Mucosa of gallbladder (tissue), 1 donor: Measurements from ENCODE around the gene ARSB. TPM values are rescaled to one million over a fixed set of nuclear protein-coding genes. Genes with fewer than 3 reads are reported as not detected.

Experiments
- DNase-seq: peaks from one replicate; pipeline ENCODE4 v3.0.0-alpha.2; 2020; ENCODE audit warnings: low spot score
- total RNA-seq: library from RNA; stranded (reverse); gene quantifications from one replicate; pipeline ENCODE4 v1.2.1, GENCODE V29; 2021
- donor health status: DM: no; HTN: no; CAD: no.

ARSB gene
- total RNA-seq, 1 donor from 2014 or later, result 13.6 TPM

- no peak for DNase-seq
Observed at GRCh38 chr5:78837836-78838235, 147.3 kb downstream of the ARSB start.

- no peak for DNase-seq
Observed at GRCh38 chr5:78835176-78835575, 149.9 kb downstream of the ARSB start.

- DNase-seq, result no peak
Observed at GRCh38 chr5:78833284-78833683, 151.8 kb downstream of the ARSB start.

- DNase-seq, result no peak
Observed at GRCh38 chr5:78830528-78831046, 154.5 kb downstream of the ARSB start.

- peak; percentile 17 for DNase-seq
Observed at GRCh38 chr5:78829811-78830527, 155.1 kb downstream of the ARSB start.

- DNase-seq, result no peak
Observed at GRCh38 chr5:78827725-78828124, 157.4 kb downstream of the ARSB start.

GRCh38 chr5:78824831-78825281, 160.3 kb downstream of the ARSB start:
- no peak for DNase-seq

- DNase-seq, result no peak
Observed at GRCh38 chr5:78823196-78823595, 161.9 kb downstream of the ARSB start.

GRCh38 chr5:78821536-78822021, 163.5 kb downstream of the ARSB start:
- DNase-seq, result no peak

GRCh38 chr5:78819707-78820106, 165.4 kb downstream of the ARSB start:
- DNase-seq, result no peak

GRCh38 chr5:78819166-78819565, 165.9 kb downstream of the ARSB start:
- DNase-seq, result no peak

GRCh38 chr5:78816143-78816765, 168.9 kb downstream of the ARSB start:
- DNase-seq, result no peak

GRCh38 chr5:78813906-78814530, 171.1 kb downstream of the ARSB start:
- DNase-seq, result no peak

- no peak for DNase-seq
Observed at GRCh38 chr5:78813286-78813685, 171.8 kb downstream of the ARSB start.

- no peak for DNase-seq
Observed at GRCh38 chr5:78811866-78812265, 173.2 kb downstream of the ARSB start.

GRCh38 chr5:78811121-78811817, 173.8 kb downstream of the ARSB start:
- no peak for DNase-seq

- no peak for DNase-seq
Observed at GRCh38 chr5:78810098-78810920, 174.8 kb downstream of the ARSB start.

GRCh38 chr5:78809444-78809843, 175.7 kb downstream of the ARSB start:
- DNase-seq, result no peak

- DNase-seq, result no peak
Observed at GRCh38 chr5:78808818-78809217, 176.3 kb downstream of the ARSB start.

- DNase-seq, result no peak
Observed at GRCh38 chr5:78808380-78808779, 176.7 kb downstream of the ARSB start.

GRCh38 chr5:78806544-78806943, 178.6 kb downstream of the ARSB start:
- DNase-seq, result no peak
